HG02763 (cell line): Measurements from ENCODE around the gene ZFAND2A.
"Not testable (repeated sequence)": the region's sequence is repeated elsewhere in the genome, so short reads cannot be mapped to it uniquely, and the experiment has no call there.

Source experiments
- ATAC-seq: cut with Tn5 transposase; IDR thresholded peaks from one replicate; pipeline ENCODE4 v1.9.1; 2021; ENCODE audit warnings: mild to moderate bottlenecking, moderate library complexity; ENCODE audit not compliant: unreplicated experiment

ZFAND2A gene

DNA sequence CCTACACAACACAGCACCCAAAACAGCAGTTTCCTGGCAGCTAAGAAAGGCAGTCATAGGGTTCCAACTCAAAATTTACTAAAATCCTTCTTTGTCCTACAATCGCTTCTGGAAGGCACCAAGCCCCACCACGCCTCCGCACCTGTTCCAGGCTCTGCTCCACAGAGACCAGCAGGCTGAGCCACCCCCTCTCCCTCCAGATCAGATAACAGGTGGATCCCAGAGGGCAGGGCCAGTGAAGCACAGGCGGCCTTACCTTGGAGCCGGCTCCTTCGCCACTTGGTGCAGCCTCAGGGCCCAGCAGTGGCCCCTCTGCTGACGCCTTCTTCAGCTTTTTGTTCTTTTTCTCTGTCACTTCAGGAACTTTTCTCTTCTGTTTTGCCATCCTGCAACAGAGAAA is 33.0 kb downstream of the ZFAND2A start:
- no peak for ATAC-seq

DNA sequence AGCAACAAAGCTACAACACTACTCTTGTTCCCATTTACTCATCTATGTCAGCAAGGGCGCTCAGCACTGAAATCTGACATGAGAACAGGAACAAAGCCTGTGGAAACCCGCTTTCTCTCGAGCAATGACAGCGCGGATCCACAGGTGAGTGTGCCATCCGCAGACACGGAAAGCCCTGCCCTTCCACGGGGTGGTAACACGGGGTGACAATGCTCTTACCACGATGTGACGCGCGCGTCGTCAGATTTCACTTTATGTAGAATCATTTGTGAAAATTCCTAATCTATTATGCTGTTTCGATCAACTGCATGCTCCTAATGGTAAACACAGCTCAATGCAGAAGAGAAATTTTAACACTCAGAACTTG is 34.4 kb downstream of the ZFAND2A start:
- no peak for ATAC-seq

DNA sequence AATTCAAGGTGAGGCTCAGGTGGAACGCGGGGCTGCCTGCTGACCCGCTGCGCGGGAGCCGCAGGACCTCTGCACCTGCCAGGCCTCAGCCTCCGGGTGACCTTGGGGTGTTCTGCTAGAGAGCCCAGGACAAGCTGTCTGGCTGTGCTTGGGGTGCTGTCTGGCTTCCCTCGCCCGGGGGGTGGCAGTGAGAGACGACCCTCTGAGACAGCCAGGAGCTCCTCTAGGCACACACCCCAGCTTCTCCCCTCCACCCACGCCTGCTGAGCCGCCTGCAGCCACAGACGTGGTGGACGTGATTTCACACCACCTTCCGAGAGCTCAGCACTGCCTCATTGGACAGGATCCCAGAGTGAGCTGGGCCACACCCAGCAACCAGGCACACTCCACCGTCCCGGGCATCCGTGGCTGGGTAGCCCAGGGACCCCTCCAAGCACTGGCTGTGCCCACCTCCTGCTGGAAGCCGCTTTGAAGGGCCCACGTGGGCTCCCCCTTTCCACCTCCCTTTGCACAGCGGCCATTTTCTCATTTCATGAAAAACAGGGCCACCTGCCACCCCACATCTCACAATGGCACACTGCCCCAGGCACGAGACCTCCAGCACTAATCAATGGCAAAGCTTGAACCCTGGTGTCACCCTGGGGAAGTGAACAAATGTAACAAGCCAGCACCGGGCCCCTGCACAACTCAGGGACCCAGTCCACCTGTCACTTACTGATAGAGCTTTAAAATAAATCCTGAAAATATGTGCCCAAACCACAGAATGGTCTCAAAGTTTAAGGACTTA is 35.0 kb downstream of the ZFAND2A start:
- ATAC-seq, result no peak

DNA sequence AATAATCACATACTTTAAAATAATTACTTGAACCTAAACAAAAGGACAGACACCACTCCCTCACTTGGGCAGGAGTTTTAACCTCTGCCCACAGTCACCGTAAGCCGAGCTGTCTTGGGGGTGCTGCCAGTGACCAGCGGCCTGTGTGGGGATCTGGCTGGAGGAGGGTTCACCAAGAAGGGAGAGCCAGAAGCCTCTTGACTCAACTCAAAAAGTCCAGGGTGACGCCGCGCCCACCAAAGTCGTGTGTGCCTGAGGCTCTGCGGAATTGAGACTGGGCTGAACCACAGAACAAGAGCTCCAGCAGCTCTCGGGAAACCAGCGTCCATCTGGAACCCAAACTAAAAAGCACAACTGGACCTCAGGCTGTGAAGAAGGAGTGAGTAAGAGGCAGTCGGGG is 35.8 kb downstream of the ZFAND2A start:
- no peak for ATAC-seq

DNA sequence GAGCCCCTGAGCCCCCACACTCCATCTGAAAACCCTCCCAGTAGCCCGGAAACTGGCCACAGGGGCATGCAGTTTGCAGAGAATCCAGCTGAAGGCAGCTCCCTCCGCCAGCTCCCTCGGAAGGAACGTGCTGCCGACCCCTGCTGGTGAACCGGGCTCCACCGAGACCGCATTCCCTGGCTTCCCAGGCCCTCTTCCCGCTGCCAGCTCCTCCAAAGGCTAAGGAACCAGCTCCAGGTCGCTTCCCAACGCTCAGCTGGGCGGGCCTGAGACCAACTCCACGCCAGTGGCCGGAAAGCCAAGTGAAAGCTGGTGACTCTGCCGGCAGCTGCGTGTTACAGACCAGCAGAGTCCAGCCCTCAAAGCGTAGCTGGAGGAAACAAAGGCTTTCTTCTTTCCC is 36.3 kb downstream of the ZFAND2A start:
- no peak for ATAC-seq

DNA sequence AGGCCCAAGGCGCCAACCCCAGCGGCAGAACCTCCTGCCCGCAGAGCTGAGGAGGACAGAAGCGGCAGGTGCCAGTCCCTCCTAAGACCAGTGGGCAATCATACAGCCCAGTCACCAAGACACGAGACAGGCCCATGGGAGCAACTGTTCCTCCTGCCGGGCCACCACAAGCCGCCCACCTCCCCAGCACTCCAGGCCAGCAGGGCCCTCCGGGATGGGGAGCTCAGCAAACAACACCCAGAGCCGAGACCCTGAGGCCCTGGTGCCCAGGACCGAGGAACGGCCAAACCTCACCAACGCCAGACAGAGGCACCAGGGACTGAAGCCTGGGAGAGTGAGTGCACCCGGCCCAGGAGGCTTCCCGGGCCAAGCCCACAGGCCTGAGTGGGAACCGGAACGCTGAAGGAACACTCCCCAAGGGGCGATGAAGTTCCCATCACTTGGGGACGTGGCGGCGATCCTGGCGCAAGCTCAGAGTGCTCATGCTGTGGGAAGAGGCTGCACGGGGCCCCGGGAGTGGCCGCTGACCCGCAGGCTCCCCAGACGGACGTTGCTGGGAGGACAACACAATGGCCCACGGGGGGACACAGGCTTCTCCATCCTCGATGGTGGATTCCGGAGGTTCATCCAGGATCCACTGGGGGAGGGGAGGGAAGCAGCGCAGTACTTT is 37.0 kb downstream of the ZFAND2A start:
- ATAC-seq, result no peak

DNA sequence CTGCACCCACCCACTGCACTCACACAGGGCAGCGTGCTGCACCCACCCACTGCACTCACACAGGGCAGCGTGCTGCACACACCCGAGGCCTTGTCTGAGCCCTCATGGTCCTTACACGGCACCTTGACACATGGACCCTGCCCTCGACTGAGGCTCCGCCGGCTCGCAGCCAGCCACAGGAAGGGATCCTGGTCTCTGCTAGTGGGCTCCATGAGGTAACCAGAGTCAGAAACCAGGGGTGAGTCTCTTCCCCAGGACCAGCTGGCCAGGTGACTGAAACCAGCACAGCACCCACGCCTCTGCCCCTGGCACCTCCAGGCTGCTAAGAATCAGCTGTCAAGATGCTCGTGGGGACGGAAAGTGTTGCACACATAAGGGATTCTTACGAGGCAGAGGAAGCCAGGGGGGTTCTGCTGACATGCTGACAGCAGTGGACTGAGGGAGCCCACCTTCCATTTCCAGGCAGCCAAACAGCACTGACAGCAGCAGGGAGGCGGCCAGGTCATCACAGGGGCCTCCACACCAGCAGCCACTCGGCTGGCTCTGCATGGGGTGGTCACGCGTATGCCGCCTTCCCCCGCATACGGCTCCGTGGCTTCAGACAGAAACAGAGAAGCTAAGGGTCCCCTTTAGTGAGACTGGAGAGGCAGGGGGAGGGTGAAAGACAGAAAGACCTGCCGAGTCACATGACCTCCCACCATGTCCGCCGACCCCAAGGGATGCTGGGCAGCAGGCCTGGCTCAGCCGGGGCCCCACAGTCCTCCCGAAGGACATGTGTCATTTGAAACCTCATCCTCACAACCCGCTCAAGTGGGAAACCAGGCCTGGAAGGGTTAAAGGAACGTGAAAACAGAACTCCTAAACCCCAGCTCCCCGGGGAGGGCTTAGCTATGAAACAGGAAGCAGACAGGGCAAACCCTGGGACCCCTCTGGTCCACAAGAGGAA is 37.8 kb downstream of the ZFAND2A start:
- no peak for ATAC-seq

DNA sequence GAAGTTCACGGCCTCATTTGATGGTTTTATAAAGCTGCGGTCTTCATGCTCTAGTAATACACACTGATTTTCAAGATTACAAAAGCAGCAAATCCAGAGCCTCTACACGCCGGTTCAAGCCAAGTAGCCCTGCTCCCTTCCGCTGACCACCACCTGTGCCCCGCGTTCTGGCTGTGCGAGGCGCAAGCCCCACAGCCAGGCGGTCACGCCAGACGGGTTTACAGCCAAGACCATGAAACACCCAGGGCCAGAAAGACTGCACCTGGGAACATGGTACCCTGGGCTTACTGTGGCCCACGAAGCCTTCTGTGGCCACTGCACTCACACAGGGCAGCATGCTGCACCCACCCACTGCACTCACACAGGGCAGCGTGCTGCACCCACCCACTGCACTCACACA is 38.5 kb downstream of the ZFAND2A start:
- ATAC-seq, result no peak

DNA sequence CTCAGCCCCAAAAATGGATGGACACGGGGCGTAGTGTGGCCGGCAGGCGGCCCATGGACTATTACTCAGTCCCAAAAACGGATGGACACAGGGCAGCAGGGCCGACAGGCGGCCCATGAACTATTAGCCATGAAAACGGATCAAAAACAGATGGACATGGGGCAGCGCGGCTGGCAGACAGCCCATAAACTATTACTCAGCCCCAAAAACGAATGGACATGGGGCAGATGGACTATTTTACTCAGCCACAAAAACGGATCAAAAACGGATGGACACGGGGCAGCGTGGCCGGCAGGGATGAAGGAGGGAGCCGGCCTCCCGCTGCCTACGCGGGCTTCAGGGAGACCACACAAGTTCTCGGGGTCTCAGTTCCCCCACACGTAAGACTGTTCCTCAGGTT is 39.2 kb downstream of the ZFAND2A start:
- no peak for ATAC-seq

DNA sequence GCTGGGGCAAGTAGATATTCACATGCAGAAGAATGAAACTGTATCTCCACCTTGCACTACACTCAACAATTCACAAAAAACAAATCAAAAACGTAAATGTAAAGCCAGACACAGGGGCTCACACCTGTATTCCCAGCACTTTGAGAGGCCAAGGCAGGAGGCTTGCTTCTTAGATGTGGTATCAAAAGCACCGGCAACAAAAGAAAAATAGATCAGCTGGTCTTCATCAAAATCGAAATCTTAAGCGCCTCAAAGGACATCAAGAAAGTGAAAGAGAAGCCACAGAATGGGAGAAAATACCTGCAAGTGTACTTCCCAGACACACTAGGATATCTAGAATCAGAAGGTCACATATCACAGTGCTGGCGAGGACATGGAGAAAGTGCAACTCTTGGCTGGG is 40.8 kb downstream of the ZFAND2A start:
- no peak for ATAC-seq

DNA sequence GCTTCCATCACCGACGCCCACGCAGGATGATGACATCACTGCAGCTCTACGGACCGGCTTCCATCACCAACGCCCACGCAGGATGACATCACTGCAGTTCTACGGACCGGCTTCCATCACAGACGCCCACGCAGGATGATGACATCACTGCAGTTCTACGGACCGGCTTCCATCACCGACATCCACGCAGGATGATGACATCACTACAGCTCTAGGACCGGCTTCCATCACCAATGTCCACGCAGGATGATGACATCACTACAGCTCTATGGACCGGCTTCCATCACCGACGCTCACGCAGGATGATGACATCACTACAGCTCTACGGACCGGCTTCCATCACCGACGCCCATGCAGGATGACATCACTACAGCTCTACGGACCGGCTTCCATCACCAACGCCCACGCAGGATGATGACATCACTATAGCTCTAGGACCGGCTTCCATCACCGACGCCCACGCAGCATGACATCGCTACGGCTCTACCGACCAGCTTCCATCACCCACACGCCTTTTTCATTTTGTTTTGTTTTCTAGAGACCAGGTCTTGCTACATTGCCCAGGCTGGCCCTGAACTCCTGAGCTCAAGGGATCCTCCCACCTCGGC is 42.6 kb downstream of the ZFAND2A start:
- ATAC-seq, result no peak

DNA sequence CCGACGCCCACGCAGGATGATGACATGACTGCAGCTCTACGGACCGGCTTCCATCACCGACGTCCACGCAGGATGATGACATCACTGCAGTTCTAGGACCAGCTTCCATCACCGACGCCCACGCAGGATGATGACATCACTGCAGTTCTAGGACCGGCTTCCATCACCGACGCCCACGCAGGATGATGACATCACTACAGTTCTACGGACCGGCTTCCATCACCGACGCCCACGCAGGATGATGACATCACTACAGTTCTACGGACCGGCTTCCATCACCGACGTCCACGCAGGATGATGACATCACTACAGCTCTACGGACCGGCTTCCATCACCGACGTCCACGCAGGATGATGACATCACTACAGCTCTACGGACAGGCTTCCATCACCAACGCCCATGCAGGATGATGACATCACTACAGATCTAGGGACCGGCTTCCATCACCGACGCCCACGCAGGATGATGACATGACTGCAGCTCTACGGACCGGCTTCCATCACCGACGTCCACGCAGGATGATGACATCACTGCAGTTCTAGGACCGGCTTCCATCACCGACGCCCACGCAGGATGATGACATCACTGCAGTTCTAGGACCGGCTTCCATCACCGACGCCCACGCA is 43.5 kb downstream of the ZFAND2A start:
- ATAC-seq, result not testable (repeated sequence)

DNA sequence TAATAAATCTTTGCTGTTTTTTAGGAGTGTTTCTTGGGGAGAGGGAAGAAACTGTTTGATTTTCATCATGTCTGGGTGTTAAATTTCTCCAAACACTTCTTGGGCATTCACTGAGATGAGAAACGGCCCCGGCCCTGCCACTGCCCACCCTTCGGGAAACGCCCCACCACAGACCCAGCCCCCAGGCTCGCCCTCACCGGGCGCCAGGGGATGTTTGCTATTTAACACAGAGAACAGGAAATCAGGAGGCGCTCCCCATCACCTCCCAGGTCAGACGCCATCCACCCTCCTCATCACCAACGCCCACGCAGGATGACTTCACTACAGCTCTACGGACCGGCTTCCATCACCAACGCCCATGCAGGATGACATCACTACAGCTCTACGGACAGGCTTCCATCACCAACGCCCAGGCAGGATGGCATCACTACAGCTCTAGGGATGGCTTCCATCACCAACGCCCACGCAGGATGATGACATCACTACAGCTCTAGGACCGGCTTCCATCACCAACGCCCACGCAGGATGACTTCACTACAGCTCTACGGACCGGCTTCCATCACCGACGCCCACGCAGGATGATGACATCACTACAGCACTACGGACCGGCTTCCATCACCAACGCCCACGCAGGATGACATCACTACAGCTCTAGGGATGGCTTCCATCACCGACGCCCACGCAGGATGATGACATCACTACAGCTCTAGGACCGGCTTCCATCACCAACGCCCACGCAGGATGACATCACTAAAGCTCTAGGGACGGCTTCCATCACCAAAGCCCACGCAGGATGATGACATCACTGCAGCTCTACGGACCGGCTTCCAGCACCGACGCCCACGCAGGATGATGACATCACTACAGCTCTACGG is 44.6 kb downstream of the ZFAND2A start:
- ATAC-seq, result not testable (repeated sequence)

DNA sequence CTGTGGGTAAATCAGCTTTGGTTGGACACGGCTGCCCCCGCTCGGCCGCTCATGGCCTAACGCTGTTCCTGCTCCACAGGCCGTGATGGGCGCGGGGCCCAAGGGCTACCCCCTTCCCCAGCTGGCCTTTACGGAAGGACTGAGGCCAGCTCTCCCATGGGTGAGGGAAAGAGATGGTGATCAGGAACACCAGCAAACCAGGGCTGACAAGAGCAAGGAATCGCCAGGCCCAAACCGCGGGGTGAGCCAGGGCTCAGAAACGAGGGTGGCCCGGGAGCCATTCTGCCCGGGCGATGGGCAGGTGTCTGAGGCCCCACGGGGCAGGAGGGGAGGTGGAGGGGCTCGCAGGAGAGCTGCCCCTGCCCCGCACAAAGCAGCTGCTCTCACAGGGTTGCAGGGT is 45.5 kb downstream of the ZFAND2A start:
- no peak for ATAC-seq

DNA sequence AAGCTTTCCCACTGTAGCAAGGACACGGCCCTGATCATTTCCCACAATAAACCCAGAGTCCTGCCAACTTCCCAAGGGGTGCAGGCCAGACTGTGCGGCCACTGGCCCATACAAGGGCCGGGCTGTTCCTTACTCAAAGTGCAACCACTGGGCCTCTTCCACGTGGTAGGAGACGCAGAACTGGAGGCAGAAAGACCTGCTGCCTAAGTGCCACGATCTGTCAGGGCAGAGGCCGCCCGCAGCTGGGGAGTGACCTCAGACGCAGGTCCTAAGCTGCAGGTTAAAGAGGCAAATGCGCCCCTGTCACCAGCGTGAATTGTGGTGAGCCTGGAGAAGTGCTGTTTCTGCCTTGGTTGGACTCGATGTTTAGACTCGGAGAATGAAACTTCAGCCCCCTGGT is 45.9 kb downstream of the ZFAND2A start:
- no peak for ATAC-seq

DNA sequence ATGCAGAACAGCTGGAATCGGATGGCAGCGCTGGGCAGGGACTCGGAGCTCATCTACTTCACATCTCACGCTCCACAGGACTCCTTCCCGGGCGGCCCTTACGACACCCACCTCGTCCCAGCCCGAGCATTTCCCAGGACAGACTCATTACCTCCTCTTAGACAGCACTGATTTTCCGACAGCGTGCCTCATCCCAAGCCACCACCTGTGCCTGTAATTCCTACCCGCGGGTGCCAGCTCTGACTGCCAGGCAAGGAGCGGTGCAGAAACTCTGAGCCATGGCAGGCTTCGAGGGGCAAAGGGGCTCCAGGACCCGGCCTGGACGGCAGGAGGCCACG is 46.5 kb downstream of the ZFAND2A start:
- ATAC-seq, result no peak

DNA sequence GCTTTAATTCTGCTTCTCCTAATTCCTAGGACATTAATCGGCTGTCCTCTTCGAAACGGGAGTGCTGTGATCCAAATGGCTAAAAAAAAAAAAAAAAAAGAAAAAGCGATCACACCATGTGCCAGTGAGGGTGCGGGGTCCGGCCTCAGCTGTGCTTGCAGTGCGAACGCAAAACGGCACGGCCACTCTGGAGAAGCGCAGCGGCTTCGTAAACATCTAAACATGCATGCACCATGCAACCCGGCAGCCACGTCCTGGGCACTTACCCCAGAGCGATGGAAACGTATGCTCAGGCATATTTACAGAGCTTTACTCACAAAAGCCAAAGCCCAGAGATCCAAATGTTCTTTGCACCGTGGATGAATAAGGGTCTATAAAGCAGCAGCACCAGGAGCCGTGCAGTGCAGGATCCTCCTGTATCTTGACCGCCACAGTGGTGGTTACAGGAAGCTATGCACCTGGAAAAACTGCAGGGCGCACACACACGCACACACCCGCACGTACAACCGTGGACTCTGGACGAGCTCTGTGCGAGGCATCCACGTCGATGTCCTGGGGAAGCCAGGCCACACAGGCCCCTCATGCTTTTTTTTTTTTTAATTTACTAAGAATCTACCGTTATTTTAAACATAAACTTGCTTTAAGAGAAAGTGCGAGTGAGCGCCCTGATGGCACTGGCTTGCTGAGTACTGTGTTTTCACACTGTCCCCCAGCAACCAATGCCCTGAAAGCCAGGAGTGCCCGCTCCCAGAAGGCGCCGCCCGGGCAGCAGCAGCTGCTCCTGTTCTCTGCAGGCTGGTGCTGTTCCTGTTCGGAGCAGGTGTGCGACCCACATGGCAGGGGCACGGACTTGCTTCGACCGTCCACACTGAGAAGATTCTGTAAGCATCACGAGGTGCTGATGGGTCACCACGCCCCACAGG is 47.1 kb downstream of the ZFAND2A start:
- no peak for ATAC-seq

DNA sequence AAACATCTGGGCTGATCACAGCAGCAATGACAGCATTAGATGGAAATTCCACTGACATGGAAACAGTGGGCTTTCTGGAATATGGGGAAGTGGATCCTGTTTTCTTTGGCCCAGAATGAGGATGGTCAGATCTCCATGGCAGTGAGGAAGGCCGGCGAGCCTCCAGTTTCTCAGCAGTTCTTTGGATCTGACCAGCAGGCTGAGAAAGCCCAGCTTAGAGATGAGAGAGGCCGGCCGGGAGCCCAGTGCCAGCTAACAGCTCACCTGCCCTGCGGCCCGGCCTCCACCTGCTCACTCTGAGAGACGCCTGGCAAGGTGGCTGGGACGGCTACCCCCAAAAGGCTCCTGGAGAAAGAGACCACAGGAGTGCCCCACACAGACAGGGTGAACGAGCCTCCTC is 47.9 kb downstream of the ZFAND2A start:
- ATAC-seq, result no peak

DNA sequence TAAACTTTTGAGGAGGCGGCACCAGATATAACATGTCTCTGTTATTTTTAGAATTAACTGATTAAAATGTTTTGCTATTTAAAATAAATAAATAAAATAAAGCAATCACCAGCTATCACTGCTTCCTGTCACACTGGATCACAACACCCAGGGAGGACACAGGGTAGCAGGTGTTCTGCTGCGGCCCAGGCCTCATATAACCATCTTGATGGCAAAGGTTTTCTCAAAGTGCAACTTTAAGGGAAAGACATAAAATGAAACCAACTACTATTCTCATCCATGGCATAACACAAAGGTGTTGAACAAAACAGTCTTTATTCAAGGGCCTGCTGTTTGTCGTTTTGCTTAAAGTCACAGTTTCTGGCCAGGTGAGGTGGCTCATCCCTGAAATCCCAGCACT is 48.8 kb downstream of the ZFAND2A start:
- ATAC-seq, result no peak
